HG03175 (cell line): ENCODE results near the gene LIPG.
"Not testable (repeated sequence)": the region's sequence is repeated elsewhere in the genome, so short reads cannot be mapped to it uniquely, and the experiment has no call there.

Source experiments
- ATAC-seq: cut with Tn5 transposase; IDR thresholded peaks from one replicate; pipeline ENCODE4 v1.9.1; 2021; ENCODE audit warnings: mild to moderate bottlenecking, moderate library complexity; ENCODE audit not compliant: unreplicated experiment

The LIPG gene

DNA sequence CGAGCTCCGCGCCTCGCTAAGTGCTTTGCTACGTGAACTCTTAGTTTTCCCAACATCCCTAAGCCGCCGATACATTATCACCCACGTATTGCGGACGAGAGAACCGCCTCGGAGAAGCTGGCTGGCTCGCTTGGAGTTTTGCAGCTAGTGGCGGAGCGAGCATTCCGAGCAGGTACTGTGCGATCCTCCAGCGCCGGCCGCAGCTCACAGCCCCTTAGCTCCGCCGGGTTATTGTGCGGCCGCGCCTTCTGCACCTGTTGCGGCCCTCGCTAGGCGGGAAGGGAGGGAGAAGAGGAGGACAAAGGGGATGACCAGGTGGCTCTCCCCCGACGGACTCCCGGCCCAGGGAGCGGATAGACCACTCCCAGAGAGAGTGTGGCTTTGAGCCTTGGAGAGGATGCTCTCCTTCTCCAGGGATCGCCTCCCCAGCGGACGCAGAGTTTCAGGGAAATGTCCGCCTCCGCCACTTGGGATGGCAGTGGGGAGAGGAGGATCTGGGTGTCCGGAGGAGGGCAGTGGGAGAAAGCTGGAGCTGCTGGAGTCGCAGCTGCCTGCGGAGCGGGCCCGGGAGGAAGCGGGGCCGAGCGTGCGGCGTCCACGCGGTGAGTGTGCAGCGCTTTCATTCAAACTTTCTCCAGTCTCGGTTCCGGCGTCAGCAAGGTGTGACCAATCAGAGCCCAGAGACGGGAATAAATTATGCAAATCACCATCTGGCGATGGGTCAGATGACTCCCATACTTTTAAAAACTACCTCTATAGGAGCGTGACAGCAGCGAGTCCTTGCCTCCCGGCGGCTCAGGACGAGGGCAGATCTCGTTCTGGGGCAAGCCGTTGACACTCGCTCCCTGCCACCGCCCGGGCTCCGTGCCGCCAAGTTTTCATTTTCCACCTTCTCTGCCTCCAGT, at the start of gene LIPG:
TSS of gene LIPG (plus strand) at position 769 of the 905 bp plus-strand sequence. CDS start 252 bp downstream, outside the sequence.
- peak; percentile 87 for ATAC-seq

DNA sequence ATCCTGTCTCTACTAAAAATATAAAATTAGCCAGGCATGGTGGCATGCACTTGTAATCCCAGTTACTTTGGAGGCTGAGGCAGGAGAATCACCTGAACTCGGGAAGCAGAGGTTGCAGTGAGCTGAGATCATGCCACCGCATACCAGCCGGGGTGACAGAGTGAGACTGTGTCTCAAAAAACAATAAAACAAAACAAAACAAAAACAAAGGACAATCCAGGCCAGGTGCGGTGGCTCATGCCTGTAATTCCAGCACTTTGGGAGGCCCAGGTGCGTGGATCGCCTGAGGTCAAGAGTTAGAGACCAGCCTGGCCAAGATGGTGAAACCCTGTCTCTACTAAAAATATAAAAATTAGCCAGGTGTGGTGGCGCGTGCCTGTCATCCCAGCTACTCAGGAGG, 49.0 kb upstream of the LIPG start:
- not testable (repeated sequence) for ATAC-seq

DNA sequence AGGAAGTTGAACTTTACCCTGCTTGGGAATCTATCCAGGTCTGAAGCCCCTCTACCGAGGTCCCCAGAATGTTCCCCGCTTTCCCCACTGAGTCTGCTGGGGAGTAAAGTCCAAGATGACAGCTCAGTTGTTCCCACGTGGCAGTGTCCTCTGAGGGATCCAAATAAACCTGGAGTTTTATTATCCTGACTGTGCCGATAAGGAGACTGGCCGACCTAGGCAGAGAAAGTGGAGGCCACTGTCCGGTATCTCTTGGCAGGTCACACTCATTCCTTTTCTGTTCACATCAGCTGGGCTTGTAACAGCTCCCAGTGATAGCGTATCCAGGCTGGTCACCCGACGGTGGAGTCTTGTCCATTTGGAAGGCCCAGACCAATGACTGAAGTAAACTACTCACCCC, 47.3 kb upstream of the LIPG start:
- ATAC-seq = no peak

DNA sequence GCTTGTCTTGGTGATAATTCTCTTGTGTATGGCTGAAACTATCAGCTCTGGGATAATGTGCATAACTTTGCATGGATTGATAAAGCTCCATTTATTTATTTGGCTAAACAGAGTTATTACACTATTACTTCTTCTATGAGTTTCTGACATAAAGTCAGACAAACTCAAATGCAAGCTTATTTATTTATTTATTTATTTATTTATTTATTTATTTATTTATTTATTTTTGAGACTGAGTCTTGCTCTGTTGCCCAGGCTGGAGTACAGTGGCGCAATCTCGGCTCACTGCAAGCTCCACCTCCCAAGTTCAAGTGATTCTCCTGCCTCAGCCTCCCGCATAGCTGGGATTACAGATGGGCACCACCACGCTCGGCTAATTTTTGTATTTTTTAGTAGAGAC, 46.9 kb upstream of the LIPG start:
- not testable (repeated sequence) for ATAC-seq

DNA sequence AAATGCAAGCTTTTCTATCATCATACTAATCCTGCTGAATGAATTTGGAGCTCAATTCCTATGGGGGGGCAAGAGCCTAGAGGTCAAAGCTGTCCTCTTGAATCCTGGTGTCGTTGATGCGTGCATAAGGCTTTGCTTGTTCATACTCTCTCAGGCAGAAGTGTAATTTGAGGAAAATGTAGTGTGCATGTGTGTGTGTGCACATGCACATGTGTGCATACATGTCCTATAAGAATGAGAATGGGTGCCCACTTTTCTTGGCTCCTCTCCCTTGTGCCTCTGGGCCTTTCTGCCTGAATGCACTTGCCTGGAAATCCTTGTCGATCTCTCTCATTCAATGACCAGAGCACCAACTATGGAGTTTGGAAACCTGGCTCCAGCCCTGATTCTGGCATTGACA, 46.3 kb upstream of the LIPG start:
- no peak for ATAC-seq

DNA sequence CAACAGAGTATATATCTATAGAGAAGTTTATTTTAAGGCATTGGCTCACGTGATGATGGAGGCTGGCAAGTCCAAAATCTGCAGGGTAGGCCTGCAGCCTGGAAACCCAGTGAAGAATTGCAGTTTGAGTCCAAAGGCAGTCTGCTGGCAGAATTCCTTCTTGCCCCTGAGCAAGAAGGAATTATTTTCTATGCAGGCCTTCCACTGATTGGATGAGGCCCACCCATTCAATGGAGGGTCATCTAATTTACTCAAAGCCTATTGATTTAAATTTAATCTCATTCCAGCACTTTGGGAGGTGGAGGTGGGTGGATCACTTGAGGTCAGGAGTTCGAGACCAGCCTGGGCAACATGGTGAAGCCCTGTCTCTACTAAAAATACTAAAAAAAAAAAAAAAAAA, 44.4 kb upstream of the LIPG start:
- ATAC-seq = no peak

GRCh38 chr18:49519101-49519971, 42.5 kb upstream of the LIPG start:
- no peak for ATAC-seq

DNA sequence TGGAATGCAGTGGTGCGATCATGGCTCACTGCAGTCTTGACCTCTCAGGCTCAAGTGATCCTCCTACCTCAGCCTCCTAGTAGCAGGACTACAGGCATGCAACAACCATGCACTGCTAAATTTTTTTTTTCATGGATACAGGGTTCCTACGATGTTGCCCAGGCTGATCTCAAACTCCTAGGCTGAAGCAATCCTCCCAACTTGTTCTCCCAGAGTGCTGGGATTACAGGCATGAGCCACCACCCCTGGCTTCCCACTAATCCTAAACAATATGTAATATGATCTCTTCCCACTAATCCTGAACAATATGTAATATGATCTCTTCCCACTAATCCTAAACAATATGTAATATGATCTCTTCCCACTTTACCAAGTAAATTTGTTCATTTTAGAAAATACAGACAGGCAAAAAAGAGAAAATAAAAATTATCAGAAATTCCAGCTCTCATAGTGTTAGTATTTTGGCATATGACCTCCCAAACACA, 41.2 kb upstream of the LIPG start:
- ATAC-seq = no peak

DNA sequence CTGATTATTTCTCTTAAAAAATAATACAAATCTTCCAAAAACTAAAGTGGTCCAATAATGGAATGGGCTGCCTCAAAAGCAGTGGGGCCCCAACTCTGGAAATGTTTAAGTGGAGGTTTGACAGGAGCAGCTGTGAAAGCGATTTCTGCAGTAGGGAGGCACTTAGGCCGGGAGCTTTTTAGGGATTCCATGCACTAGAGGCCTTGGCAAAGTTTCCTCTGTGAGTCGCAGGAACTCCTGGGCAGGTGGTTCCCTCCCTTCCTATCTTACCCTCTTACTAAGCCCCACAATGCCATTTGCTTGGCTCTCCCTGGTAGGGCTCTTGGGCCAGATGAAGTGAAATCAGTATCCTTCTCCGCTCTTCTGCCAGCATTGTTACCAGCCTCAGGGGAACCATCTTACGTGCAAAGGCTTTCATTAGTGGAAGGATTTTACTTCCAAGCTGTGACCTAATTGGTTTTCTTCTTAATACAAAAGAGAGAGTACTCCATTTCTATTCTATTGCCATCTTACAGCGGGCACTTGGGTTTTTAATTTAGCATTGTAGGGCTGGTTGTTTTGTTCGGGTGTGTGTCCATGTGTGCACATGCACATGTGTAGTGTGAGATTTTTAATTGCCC, 40.5 kb upstream of the LIPG start:
- no peak for ATAC-seq

GRCh38 chr18:49523580-49524093, 38.2 kb upstream of the LIPG start:
- not testable (repeated sequence) for ATAC-seq

- no peak for ATAC-seq
Observed at GRCh38 chr18:49524349-49524748, 37.5 kb upstream of the LIPG start.

GRCh38 chr18:49524951-49525350, 36.9 kb upstream of the LIPG start:
- no peak for ATAC-seq

- no peak for ATAC-seq
Observed at GRCh38 chr18:49525981-49526380, 35.9 kb upstream of the LIPG start.

GRCh38 chr18:49527631-49528327, 34.1 kb upstream of the LIPG start:
- no peak for ATAC-seq

DNA sequence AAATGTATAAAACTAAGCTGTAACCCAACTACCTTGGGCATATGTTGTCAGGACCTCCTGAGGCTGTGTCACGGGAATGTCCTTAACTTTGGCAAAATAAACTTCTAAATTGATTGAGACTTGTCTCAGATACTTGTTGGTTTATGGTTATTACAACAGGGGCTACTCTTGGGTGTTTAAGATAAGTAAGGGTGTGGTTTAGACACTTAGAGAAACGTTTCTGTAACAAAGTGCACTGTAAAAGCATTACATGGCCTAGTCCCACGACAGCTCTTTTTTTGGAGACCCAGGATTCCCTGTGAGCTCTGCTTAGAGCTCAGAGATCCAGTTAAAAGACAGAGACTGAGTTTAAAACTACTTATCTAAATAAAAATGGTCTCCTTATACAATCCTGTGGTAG, 32.3 kb upstream of the LIPG start:
- ATAC-seq = no peak

DNA sequence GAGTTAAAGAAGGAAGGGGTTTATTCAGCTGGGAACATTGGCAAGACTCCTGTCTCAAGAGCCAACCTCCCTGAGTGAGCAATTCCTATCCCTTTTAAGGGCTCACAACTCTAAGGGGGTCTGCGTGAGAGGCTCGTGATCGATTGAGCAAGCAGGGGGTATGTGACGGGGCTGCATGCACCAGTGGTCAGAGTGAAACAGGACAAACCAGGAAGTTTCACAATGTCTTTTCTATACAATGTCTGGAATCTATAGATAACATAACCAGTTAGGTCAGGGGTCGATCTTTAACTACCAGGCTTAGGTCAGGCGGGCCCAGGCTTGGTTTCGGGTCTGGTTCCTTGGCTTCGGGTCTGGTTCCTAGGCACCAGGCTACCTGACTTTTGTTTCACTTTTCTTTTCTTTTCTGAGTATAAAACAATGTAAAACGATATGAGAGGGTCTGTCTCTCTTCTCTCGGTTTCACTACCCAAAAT, 30.1 kb upstream of the LIPG start:
- no peak for ATAC-seq

DNA sequence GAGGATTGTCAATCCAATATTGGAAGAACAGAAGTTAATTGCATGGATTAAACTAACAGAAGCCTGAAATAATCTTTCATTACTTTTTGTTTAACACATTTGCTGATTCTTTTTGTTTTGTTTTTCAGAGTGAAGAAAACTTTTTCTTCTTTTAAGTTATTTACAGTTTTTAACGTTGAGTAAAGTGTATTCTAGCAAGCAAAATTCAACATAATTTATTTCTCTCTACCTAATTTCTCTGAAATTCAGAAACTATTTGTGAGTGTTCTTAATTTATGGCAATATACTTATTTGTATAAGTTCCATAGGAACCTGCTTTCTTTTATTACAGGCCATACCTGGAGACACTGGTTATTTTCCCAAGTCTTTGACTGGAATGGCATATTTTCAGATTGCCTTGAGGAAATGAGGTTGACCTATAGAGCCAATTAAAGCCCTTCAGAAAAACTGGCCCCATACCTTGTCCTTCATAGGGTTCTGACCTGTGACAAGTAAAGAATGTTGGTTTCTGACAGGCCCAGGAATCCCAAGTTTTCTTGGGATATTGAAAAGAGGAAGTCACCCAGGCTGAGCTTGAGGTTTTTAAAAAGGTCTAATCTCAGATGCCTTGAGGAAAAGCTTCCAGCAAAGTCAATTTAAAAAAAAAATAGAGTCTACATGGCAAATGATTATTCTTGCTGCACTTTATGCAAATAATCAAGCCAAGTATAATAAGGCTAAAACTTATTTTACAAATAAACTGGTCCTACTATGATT, 26.8 kb upstream of the LIPG start:
- no peak for ATAC-seq

DNA sequence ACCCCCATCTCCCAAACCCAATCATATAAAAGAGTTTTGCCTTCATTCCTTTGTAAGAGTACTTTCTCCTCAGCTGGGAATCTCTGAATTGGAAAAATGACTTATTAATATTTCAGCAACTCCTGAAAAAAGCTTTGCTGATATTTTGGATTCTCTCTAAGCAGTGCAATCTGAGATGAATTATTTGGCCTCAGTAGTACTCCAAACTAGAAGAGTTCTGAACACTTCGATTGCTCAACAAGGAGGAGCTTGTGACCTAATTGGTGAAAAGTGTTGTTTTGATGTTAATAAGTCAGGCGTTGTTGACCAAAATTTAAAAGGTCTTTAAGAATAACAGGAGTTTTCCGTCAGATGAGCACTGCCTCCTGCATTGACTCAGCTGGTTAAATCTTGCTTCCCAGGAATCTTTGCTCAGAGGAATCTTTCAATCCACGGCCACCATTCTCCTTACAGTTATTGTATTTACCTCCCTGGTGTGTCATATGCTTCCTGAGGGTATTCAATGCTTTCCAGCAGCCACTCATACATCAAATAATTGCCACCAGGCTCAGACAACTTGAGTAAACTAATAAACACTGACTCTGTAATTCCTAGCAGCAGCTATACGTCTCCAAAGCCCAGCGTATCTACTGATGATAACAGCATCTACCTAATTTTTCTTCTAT, 24.5 kb upstream of the LIPG start:
- no peak for ATAC-seq

DNA sequence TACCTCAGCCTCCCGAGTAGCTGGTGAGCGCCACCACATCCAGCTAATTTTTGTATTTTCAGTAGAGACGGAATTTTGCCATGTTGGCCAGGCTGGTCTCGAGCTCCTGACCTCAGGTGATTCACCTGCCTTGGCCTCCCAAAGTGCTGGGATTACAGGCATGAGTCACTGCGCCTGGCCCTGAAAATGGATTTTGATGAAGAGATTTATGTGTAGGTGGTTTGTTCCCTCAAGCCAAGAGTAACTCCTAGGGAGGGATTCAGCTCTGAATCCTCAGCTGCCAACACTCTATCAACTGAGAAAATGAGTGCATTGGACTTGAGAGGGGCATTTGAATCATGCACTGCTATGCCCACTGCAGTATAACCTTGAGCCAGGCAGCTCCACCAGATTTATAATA, 17.5 kb upstream of the LIPG start:
- no peak for ATAC-seq
